Activated T-cell treated with anti-CD3 and anti-CD28 coated beads for 4 hours (primary cell): Measurements from ENCODE around the gene CNOT6.
"Not testable (repeated sequence)": the region's sequence is repeated elsewhere in the genome, so short reads cannot be mapped to it uniquely, and the experiment has no call there.

Experiments
- DNase-seq: peaks from one replicate; pipeline ENCODE4 v3.0.0-alpha.2; 2020

The CNOT6 gene

GRCh38 chr5:180521591-180521990 is 27.4 kb downstream of the CNOT6 start:
- no peak for DNase-seq

- DNase-seq: no peak
These were observed 28.2 kb downstream of the CNOT6 start for GRCh38 chr5:180522330-180522729.

- no peak for DNase-seq
These were observed 29.7 kb downstream of the CNOT6 start for GRCh38 chr5:180523629-180524466.

- no peak for DNase-seq
These were observed 31.2 kb downstream of the CNOT6 start for GRCh38 chr5:180525399-180525798.

- no peak for DNase-seq
These were observed 32.1 kb downstream of the CNOT6 start for GRCh38 chr5:180526269-180526668.

- DNase-seq: no peak
These were observed 33.5 kb downstream of the CNOT6 start for GRCh38 chr5:180527659-180528058.

GRCh38 chr5:180531036-180531585 is 36.9 kb downstream of the CNOT6 start:
- DNase-seq: not testable (repeated sequence)

GRCh38 chr5:180532268-180532667 is 38.1 kb downstream of the CNOT6 start:
- no peak for DNase-seq

- no peak for DNase-seq
These were observed 39.7 kb downstream of the CNOT6 start for GRCh38 chr5:180533845-180534244.

GRCh38 chr5:180535573-180535972 is 41.4 kb downstream of the CNOT6 start:
- DNase-seq: no peak

GRCh38 chr5:180540050-180540694 is 46.0 kb downstream of the CNOT6 start:
- no peak for DNase-seq

GRCh38 chr5:180541710-180542109 is 47.5 kb downstream of the CNOT6 start:
- DNase-seq: no peak

- DNase-seq: no peak
These were observed 51.1 kb downstream of the CNOT6 start for GRCh38 chr5:180545248-180545647.

GRCh38 chr5:180548563-180548962 is 54.4 kb downstream of the CNOT6 start:
- DNase-seq: no peak

- DNase-seq: no peak
These were observed 59.4 kb downstream of the CNOT6 start for GRCh38 chr5:180553530-180553929.

GRCh38 chr5:180555168-180555921 is 61.2 kb downstream of the CNOT6 start:
- DNase-seq: no peak

GRCh38 chr5:180557217-180557809 is 63.1 kb downstream of the CNOT6 start:
- no peak for DNase-seq

- DNase-seq: no peak
These were observed 64.1 kb downstream of the CNOT6 start for GRCh38 chr5:180558232-180558631.

- no peak for DNase-seq
These were observed 69.8 kb downstream of the CNOT6 start for GRCh38 chr5:180563994-180564393.

GRCh38 chr5:180568914-180569313 is 74.7 kb downstream of the CNOT6 start:
- no peak for DNase-seq

- no peak for DNase-seq
These were observed 81.4 kb downstream of the CNOT6 start for GRCh38 chr5:180575571-180575970.

GRCh38 chr5:180580681-180581080 is 86.5 kb downstream of the CNOT6 start:
- DNase-seq: no peak

- DNase-seq: no peak
These were observed 89.6 kb downstream of the CNOT6 start for GRCh38 chr5:180583738-180584137.
